ENCODE results near the gene DGCR8.
"Not testable (repeated sequence)": the region's sequence is repeated elsewhere in the genome, so short reads cannot be mapped to it uniquely, and the experiment has no call there.

Gene DGCR8

GRCh38 chr22:20053407-20054033 lies 26.5 kb upstream of the DGCR8 start:
- DNase-seq, result no peak

- no peak for DNase-seq
Observed at GRCh38 chr22:20054034-20054427, 26.0 kb upstream of the DGCR8 start.

GRCh38 chr22:20054485-20054884 lies 25.6 kb upstream of the DGCR8 start:
- no peak for DNase-seq

GRCh38 chr22:20055144-20055543 lies 24.9 kb upstream of the DGCR8 start:
- no peak for DNase-seq

GRCh38 chr22:20055654-20056053 lies 24.4 kb upstream of the DGCR8 start:
- no peak for DNase-seq

- no peak for DNase-seq
Observed at GRCh38 chr22:20056161-20056560, 23.9 kb upstream of the DGCR8 start.

- no peak for DNase-seq
Observed at GRCh38 chr22:20056696-20057386, 23.2 kb upstream of the DGCR8 start.

- DNase-seq, result no peak
Observed at GRCh38 chr22:20057596-20058268, 22.3 kb upstream of the DGCR8 start.

GRCh38 chr22:20058989-20059770 lies 20.9 kb upstream of the DGCR8 start:
- no peak for DNase-seq

- no peak for DNase-seq
Observed at GRCh38 chr22:20060700-20061480, 19.2 kb upstream of the DGCR8 start.

- no peak for DNase-seq
Observed at GRCh38 chr22:20061481-20061861, 18.6 kb upstream of the DGCR8 start.

GRCh38 chr22:20062043-20062765 lies 17.8 kb upstream of the DGCR8 start:
- no peak for DNase-seq

GRCh38 chr22:20062766-20063083 lies 17.3 kb upstream of the DGCR8 start:
- no peak for DNase-seq

- no peak for DNase-seq
Observed at GRCh38 chr22:20063271-20064139, 16.5 kb upstream of the DGCR8 start.

- DNase-seq, result no peak
Observed at GRCh38 chr22:20064140-20064480, 15.9 kb upstream of the DGCR8 start.

- DNase-seq, result no peak
Observed at GRCh38 chr22:20064545-20065262, 15.3 kb upstream of the DGCR8 start.

GRCh38 chr22:20065896-20066616 lies 14.0 kb upstream of the DGCR8 start:
- no peak for DNase-seq

- no peak for DNase-seq
Observed at GRCh38 chr22:20066617-20067383, 13.2 kb upstream of the DGCR8 start.

GRCh38 chr22:20067384-20067682 lies 12.7 kb upstream of the DGCR8 start:
- not testable (repeated sequence) for DNase-seq
